GM23338 (cell line): ENCODE results near the gene HP. TPM values are rescaled to one million over a fixed set of nuclear protein-coding genes. Genes with fewer than 3 reads are reported as not detected.

ENCODE experiments used
- ATAC-seq: fragments of 200-7000 bp; cut with Tn5 transposase; 3 replicates; pipeline ENCODE4 v1.9.1; 2020
- DNase-seq: peaks from one replicate; pipeline ENCODE4 v3.0.0-alpha.2; 2015; ENCODE audit warnings: low spot score
- H2AFZ ChIP-seq: fragments of 200-600 bp; sonication (generic); 2 replicates; pipeline ENCODE4 v1.8.0; 2016; ENCODE audit warnings: antibody characterized with exemption, mild to moderate bottlenecking, moderate library complexity
- H3F3A ChIP-seq: fragments of 200-600 bp; sonication (generic); replicated peaks from 2 replicates; pipeline ENCODE4 v1.8.0; 2017; ENCODE audit warnings: antibody characterized with exemption, mixed run types, low read depth
- H3K27ac ChIP-seq: fragments of 200-600 bp; sonication (generic); 2 replicates; pipeline ENCODE4 v1.6.1; 2016; ENCODE audit warnings: low read depth
- H3K27me3 ChIP-seq: fragments of 200-600 bp; sonication (generic); 2 replicates; pipeline ENCODE4 v1.8.0; 2016; ENCODE audit warnings: mild to moderate bottlenecking, mixed run types, moderate library complexity; ENCODE audit not compliant: insufficient read depth
- H3K36me3 ChIP-seq: fragments of 200-600 bp; sonication (generic); 2 replicates; pipeline ENCODE4 v1.8.0; 2016; ENCODE audit warnings: mild to moderate bottlenecking; ENCODE audit not compliant: insufficient read depth
- H3K4me1 ChIP-seq: fragments of 200-600 bp; sonication (generic); 2 replicates; pipeline ENCODE4 v1.8.0; 2016; ENCODE audit warnings: mild to moderate bottlenecking, moderate library complexity; ENCODE audit not compliant: insufficient read depth
- H3K4me2 ChIP-seq: fragments of 200-600 bp; sonication (generic); 2 replicates; pipeline ENCODE4 v1.7.1; 2017; ENCODE audit warnings: mixed run types
- H3K4me3 ChIP-seq: fragments of 200-600 bp; sonication (generic); 2 replicates; pipeline ENCODE4 v1.6.1; 2016; ENCODE audit warnings: mixed run types
- H3K79me2 ChIP-seq: fragments of 200-600 bp; sonication (generic); replicated peaks from 2 replicates; pipeline ENCODE4 v1.8.0; 2017; ENCODE audit warnings: mild to moderate bottlenecking; ENCODE audit not compliant: insufficient read depth
- H3K9me2 ChIP-seq: fragments of 200-600 bp; sonication (generic); 2 replicates; pipeline ENCODE4 v1.8.0; 2017; ENCODE audit not compliant: insufficient read depth
- H4K20me1 ChIP-seq: fragments of 200-600 bp; sonication (generic); replicated peaks from 2 replicates; pipeline ENCODE4 v1.8.0; 2017; ENCODE audit warnings: mild to moderate bottlenecking; ENCODE audit not compliant: insufficient read depth
- H3K27ac Mint-ChIP-seq: 2 replicates; pipeline ENCODE4 v1.8.0; 2020; ENCODE audit warnings: inconsistent platforms, mild to moderate bottlenecking, moderate library complexity, mixed read lengths
- H3K27me3 Mint-ChIP-seq: 3 replicates; pipeline ENCODE4 v1.8.0; 2022; ENCODE audit warnings: low read depth, mild to moderate bottlenecking, moderate library complexity, mixed read lengths, inconsistent platforms; ENCODE audit not compliant: insufficient read depth, poor library complexity
- H3K36me3 Mint-ChIP-seq: 3 replicates; pipeline ENCODE4 v1.8.0; 2021; ENCODE audit warnings: low read depth, mild to moderate bottlenecking, inconsistent platforms, moderate library complexity, mixed read lengths
- H3K4me1 Mint-ChIP-seq: 3 replicates; pipeline ENCODE4 v1.8.0; 2020; ENCODE audit warnings: mild to moderate bottlenecking, inconsistent platforms, mixed read lengths
- H3K4me3 Mint-ChIP-seq: 3 replicates; pipeline ENCODE4 v1.8.0; 2021; ENCODE audit warnings: moderate library complexity, mild to moderate bottlenecking, inconsistent platforms, mixed read lengths
- H3K9me3 Mint-ChIP-seq: 3 replicates; pipeline ENCODE4 v1.8.0; 2020; ENCODE audit warnings: moderate library complexity, mild to moderate bottlenecking, inconsistent platforms, mixed read lengths
- CREB1 ChIP-seq: fragments of 250-450 bp; sonication (Bioruptor Pico); IDR thresholded peaks from 2 replicates; pipeline ENCODE4 v1.5.0; 2020; ENCODE audit warnings: low read depth, mild to moderate bottlenecking, moderate library complexity
- ETS1 ChIP-seq: IDR thresholded peaks from 2 replicates; pipeline ENCODE4 v1.6.1; 2016; ENCODE audit warnings: antibody characterized with exemption
- EZH2 ChIP-seq: fragments of 200-600 bp; sonication (generic); IDR thresholded peaks from one replicate; pipeline ENCODE4 v1.8.0; 2017; ENCODE audit warnings: antibody characterized with exemption, mild to moderate bottlenecking, low read depth; ENCODE audit not compliant: unreplicated experiment
- EZH2phosphoT487 ChIP-seq: fragments of 200-600 bp; sonication (generic); IDR thresholded peaks from one replicate; pipeline ENCODE4 v1.8.1; 2018; ENCODE audit warnings: antibody characterized with exemption; ENCODE audit not compliant: unreplicated experiment
- JUNB ChIP-seq: IDR thresholded peaks from one replicate; pipeline ENCODE4 v1.6.1; 2016; ENCODE audit warnings: antibody characterized with exemption; ENCODE audit not compliant: unreplicated experiment
- NANOG ChIP-seq: IDR thresholded peaks from 2 replicates; pipeline ENCODE4 v1.6.1; 2016; ENCODE audit warnings: antibody characterized with exemption, borderline replicate concordance
- STAT1 ChIP-seq: IDR thresholded peaks from one replicate; pipeline ENCODE4 v1.6.1; 2016; ENCODE audit warnings: antibody characterized with exemption; ENCODE audit not compliant: unreplicated experiment
- ZNF114 ChIP-seq: fragments of 250-450 bp; sonication (Bioruptor Pico); IDR thresholded peaks from 2 replicates; pipeline ENCODE4 v1.5.0; 2020; ENCODE audit warnings: mild to moderate bottlenecking, moderate library complexity
- ZNF331 ChIP-seq: fragments of 250-450 bp; sonication (Bioruptor Pico); IDR thresholded peaks from 2 replicates; pipeline ENCODE4 v1.5.0; 2020; ENCODE audit warnings: low read depth, mild to moderate bottlenecking, moderate library complexity
- ZNF462 ChIP-seq: fragments of 250-450 bp; sonication (Bioruptor Pico); IDR thresholded peaks from 2 replicates; pipeline ENCODE4 v1.5.0; 2020; ENCODE audit warnings: mild to moderate bottlenecking, moderate library complexity
- polyA plus RNA-seq: library from polyadenylated mRNA; unstranded; fragments of >200 nt; fragmentation: Nextera tagmentation; extraction: Ambion mirVana; gene quantifications from 2 replicates; pipeline ENCODE4 v1.2.1, GENCODE V29; 2016
- total RNA-seq: library from RNA; depleted of rRNA; stranded (reverse); fragments of >200 nt; shearing (Covaris generic); gene quantifications from 2 replicates; pipeline ENCODE4 v1.2.3, GENCODE V29; 2014
- TF ChIP-seq, protein P1 (sequence below), 2 experiments: fragments of 200-600 bp in 1 of 2; sonication (generic) in 1 of 2; conservative IDR thresholded peaks; 2 replicates each; pipeline versions ENCODE4 v1.5.1 to v1.6.1; 2016 to 2017; ENCODE audit warnings: antibody characterized with exemption in 2 of 2, low read depth in 2 of 2, mild to moderate bottlenecking in 2 of 2, moderate library complexity in 1 of 2

HP gene
- total and polyA plus RNA-seq, 2 experiments from 2014 or later, result 0.26 TPM; not detected in 1

GRCh38 chr16:72014675-72015074 lies 39.6 kb upstream of the HP start (continued):
- TF ChIP-seq ZNF114 (CRISPR knock-in tag) (no peak), ZNF331 (CRISPR knock-in tag) (no peak), JUNB (no peak), EZH2phosphoT487 (no peak), ETS1 (no peak), EZH2 (no peak), NANOG (no peak), STAT1 (no peak)
- TF ChIP-seq, protein P1, sequence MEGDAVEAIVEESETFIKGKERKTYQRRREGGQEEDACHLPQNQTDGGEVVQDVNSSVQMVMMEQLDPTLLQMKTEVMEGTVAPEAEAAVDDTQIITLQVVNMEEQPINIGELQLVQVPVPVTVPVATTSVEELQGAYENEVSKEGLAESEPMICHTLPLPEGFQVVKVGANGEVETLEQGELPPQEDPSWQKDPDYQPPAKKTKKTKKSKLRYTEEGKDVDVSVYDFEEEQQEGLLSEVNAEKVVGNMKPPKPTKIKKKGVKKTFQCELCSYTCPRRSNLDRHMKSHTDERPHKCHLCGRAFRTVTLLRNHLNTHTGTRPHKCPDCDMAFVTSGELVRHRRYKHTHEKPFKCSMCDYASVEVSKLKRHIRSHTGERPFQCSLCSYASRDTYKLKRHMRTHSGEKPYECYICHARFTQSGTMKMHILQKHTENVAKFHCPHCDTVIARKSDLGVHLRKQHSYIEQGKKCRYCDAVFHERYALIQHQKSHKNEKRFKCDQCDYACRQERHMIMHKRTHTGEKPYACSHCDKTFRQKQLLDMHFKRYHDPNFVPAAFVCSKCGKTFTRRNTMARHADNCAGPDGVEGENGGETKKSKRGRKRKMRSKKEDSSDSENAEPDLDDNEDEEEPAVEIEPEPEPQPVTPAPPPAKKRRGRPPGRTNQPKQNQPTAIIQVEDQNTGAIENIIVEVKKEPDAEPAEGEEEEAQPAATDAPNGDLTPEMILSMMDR (conservative IDR thresholded peaks at IDR 0.05; ENCODE audit: low read depth in 2 of 2), result no peak

- H3F3A ChIP-seq, result no peaks in the 10 kb centered on the region
- peaks cover 4% of the 10 kb centered on the region; the same call in 1 of the 2 replicates for H3K36me3 ChIP-seq
- 0 out of 3 replicates have a peak, but pooled peaks cover under 1% of the 10 kb centered on the region for H3K9me3 Mint-ChIP-seq
- DNase-seq, result no peak
- no peaks in the 10 kb centered on the region for H3K27me3 ChIP-seq
- H3K36me3 Mint-ChIP-seq, result peaks cover 38% of the 10 kb centered on the region
- H2AFZ ChIP-seq, result no peak overlapping the region
- H3K9me2 ChIP-seq, result no peaks in the 10 kb centered on the region
- ATAC-seq, result no peak
- H3K4me1 ChIP-seq, result no peaks in the 10 kb centered on the region
- no peak overlapping the region for H3K4me3 ChIP-seq
- peaks cover 3% of the 10 kb centered on the region; the same call in 1 of the 2 replicates for H4K20me1 ChIP-seq
- H3K4me1 Mint-ChIP-seq, result peaks cover 2% of the 10 kb centered on the region; the same call in 1 of the 3 replicates
- no peaks in the 10 kb centered on the region for H3K27me3 Mint-ChIP-seq
- no peak overlapping the region for H3K4me3 Mint-ChIP-seq
- no peak overlapping the region for H3K4me2 ChIP-seq
- H3K27ac ChIP-seq, result no peak overlapping the region
- peaks cover under 1% of the 10 kb centered on the region; the same call in 1 of the 2 replicates for H3K79me2 ChIP-seq
- H3K27ac Mint-ChIP-seq, result no peak overlapping the region
- TF ChIP-seq, protein P1 (conservative IDR thresholded peaks at IDR 0.05; ENCODE audit: low read depth in 2 of 2), result no peak
- TF ChIP-seq JUNB (no peak), STAT1 (no peak), NANOG (no peak), ZNF331 (CRISPR knock-in tag) (no peak), ZNF462 (CRISPR knock-in tag) (no peak), EZH2 (no peak), ETS1 (no peak), CREB1 (CRISPR knock-in tag) (no peak), ZNF114 (CRISPR knock-in tag) (no peak), EZH2phosphoT487 (no peak)
Measured at GRCh38 chr16:72015124-72015523, 39.2 kb upstream of the HP start.
